ENCODE data around the gene SMIM29.
A peak's percentile ranks its signal among the peaks of the same experiment; 100 is the strongest.
"Not testable (repeated sequence)": the region's sequence is repeated elsewhere in the genome, so short reads cannot be mapped to it uniquely, and the experiment has no call there.

Gene SMIM29

GRCh38 chr6:34248727-34249468, at the start of gene SMIM29:
SMIM29 (minus strand) TSS chr6:34249006; CDS start chr6:34247791, 1,215 bp downstream.
- peak; percentile 63 for DNase-seq

GRCh38 chr6:34295721-34296120, 46.9 kb upstream of the SMIM29 start:
- no peak for DNase-seq

- DNase-seq = no peak
Measured at GRCh38 chr6:34292954-34293353, 44.1 kb upstream of the SMIM29 start.

GRCh38 chr6:34289137-34289536, 40.3 kb upstream of the SMIM29 start:
- no peak for DNase-seq

- DNase-seq = no peak
Measured at GRCh38 chr6:34288581-34288980, 39.8 kb upstream of the SMIM29 start.

- DNase-seq = no peak
Measured at GRCh38 chr6:34285448-34286164, 36.8 kb upstream of the SMIM29 start.

- no peak for DNase-seq
Measured at GRCh38 chr6:34284563-34285447, 36.0 kb upstream of the SMIM29 start.

GRCh38 chr6:34281702-34282334, 33.0 kb upstream of the SMIM29 start:
- DNase-seq = no peak

GRCh38 chr6:34280216-34280615, 31.4 kb upstream of the SMIM29 start:
- no peak for DNase-seq

GRCh38 chr6:34278833-34279232, 30.0 kb upstream of the SMIM29 start:
- DNase-seq = no peak

GRCh38 chr6:34277763-34278112, 28.9 kb upstream of the SMIM29 start:
- DNase-seq = no peak

- DNase-seq = no peak
Measured at GRCh38 chr6:34276881-34277762, 28.3 kb upstream of the SMIM29 start.

GRCh38 chr6:34276191-34276590, 27.4 kb upstream of the SMIM29 start:
- no peak for DNase-seq

GRCh38 chr6:34275128-34275804, 26.5 kb upstream of the SMIM29 start:
- no peak for DNase-seq

- DNase-seq = no peak
Measured at GRCh38 chr6:34274129-34274528, 25.3 kb upstream of the SMIM29 start.

GRCh38 chr6:34273242-34273805, 24.5 kb upstream of the SMIM29 start:
- no peak for DNase-seq

GRCh38 chr6:34272013-34272926, 23.5 kb upstream of the SMIM29 start:
- DNase-seq = no peak

- DNase-seq = not testable (repeated sequence)
Measured at GRCh38 chr6:34269658-34270341, 21.0 kb upstream of the SMIM29 start.

GRCh38 chr6:34269132-34269531, 20.3 kb upstream of the SMIM29 start:
- not testable (repeated sequence) for DNase-seq

Measured in NCI-H187 treated with DMSO at 0.1 percent for 48 hours (cell line).